Mammary epithelial cell (primary cell): ENCODE data around the gene TTLL11.

Experiments
- EZH2 ChIP-seq: IDR thresholded peaks from 2 replicates; pipeline ENCODE4 v1.6.1; 2012; ENCODE audit warnings: low read length, inconsistent platforms, borderline replicate concordance
- TF ChIP-seq, protein P1 (sequence below), 2 donors: IDR thresholded peaks in 1 of 2; conservative IDR thresholded peaks in 1 of 2; 2 replicates each; pipeline ENCODE4 v1.5.1; 2011 to 2012; ENCODE audit warnings: inconsistent platforms in 2 of 2, low read length in 2 of 2, mild to moderate bottlenecking in 2 of 2, control low read depth in 1 of 2, low read depth in 1 of 2; ENCODE audit not compliant: insufficient read depth in 1 of 2; ENCODE audit errors: extremely low read depth in 1 of 2

DNA sequence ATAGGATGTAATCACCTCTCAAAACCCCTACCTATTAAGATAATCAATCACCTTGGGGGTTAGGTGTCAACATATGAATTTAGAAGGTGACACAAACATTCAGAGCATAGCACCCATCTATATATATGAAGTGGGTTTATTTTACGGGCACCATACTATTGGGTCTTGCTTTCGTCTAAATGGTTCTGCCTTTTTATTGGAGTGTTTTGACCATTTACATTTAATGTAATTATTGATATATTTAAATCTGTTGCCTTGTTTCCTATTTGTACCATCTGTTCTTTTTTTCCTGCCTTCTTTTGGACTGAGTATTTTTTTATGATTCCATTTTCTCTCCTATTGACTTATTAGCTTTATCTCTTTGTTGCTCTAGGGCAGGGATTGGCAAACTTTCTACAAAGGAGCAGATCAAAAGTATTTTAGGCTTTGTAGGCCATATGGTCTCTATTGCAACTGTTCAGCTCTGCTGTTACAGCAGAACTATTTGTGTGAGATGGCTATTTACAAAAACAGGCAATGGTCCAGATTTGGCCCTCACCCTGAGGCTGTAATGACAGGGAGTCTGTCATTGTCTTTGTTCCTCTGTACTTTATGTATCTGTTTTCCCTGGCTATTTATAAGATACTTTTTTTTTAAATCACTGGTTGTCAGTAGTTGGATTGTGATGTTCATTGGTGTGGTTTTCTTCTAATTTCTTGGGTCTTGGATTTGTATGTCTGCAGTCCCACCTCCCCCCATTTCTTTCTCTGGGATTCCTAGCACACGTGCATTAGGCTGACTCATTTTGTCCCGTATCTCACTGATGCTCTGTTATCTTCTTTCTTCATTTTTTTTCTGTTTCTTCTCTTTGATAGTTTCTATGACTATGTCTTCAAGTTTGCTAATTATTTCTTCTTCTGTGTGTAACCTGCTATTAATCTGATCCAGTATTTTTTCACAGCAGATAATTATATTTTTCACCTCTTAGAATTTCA, 314.6 kb downstream of the TTLL11 start:
- TF ChIP-seq, protein P1, sequence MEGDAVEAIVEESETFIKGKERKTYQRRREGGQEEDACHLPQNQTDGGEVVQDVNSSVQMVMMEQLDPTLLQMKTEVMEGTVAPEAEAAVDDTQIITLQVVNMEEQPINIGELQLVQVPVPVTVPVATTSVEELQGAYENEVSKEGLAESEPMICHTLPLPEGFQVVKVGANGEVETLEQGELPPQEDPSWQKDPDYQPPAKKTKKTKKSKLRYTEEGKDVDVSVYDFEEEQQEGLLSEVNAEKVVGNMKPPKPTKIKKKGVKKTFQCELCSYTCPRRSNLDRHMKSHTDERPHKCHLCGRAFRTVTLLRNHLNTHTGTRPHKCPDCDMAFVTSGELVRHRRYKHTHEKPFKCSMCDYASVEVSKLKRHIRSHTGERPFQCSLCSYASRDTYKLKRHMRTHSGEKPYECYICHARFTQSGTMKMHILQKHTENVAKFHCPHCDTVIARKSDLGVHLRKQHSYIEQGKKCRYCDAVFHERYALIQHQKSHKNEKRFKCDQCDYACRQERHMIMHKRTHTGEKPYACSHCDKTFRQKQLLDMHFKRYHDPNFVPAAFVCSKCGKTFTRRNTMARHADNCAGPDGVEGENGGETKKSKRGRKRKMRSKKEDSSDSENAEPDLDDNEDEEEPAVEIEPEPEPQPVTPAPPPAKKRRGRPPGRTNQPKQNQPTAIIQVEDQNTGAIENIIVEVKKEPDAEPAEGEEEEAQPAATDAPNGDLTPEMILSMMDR (conservative IDR thresholded peaks at IDR 0.05 in 1 of 2, IDR thresholded peaks at IDR 0.05 in 1 of 2; ENCODE audit: extremely low read depth in 1 of 2, insufficient read depth in 1 of 2, low read depth in 1 of 2, low read length in 2 of 2), result no peak
- TF ChIP-seq EZH2, result no peak
